AG10803 (cell line): ENCODE data around the gene RBMS3.
"Not testable (repeated sequence)": the region's sequence is repeated elsewhere in the genome, so short reads cannot be mapped to it uniquely, and the experiment has no call there.

Experiments used
- DNase-seq: peaks from one replicate; pipeline ENCODE4 v3.0.0; 2010; ENCODE audit warnings: low read depth
- H3K4me3 ChIP-seq: 2 replicates; pipeline ENCODE4 v1.5.1; 2011; ENCODE audit warnings: mild to moderate bottlenecking, low read length, control low read depth
- CTCF ChIP-seq: conservative IDR thresholded peaks from 2 replicates; pipeline ENCODE4 v1.5.1; 2011; ENCODE audit warnings: mild to moderate bottlenecking, low read length, control low read depth, inconsistent platforms

RBMS3 gene

GRCh38 chr3:29804044-29804443 is 523.2 kb downstream of the RBMS3 start:
- DNase-seq = no peak
- no peak overlapping the region for H3K4me3 ChIP-seq
- TF ChIP-seq CTCF = no peak

- no peak overlapping the region for H3K4me3 ChIP-seq
- no peak for TF ChIP-seq CTCF
- peak; percentile 36 for DNase-seq
Measured at GRCh38 chr3:29805757-29806156, 524.9 kb downstream of the RBMS3 start.

- peak; percentile 39 for DNase-seq
Measured at GRCh38 chr3:29808324-29808723, 527.5 kb downstream of the RBMS3 start.

GRCh38 chr3:29822071-29822470 is 541.2 kb downstream of the RBMS3 start:
- H3K4me3 ChIP-seq = no peak overlapping the region
- no peak for TF ChIP-seq CTCF
- peak; percentile 85 for DNase-seq

More at GRCh38 chr3:29808324-29808723, 527.5 kb downstream of the RBMS3 start:
- H3K4me3 ChIP-seq = not testable (repeated sequence)

- H3K4me3 ChIP-seq = no peak overlapping the region
- DNase-seq = no peak
- no peak for TF ChIP-seq CTCF
Measured at GRCh38 chr3:29823233-29823632, 542.4 kb downstream of the RBMS3 start.

GRCh38 chr3:29826712-29827111 is 545.8 kb downstream of the RBMS3 start:
- TF ChIP-seq CTCF = no peak
- DNase-seq = no peak
- H3K4me3 ChIP-seq = no peak overlapping the region

- no peak overlapping the region for H3K4me3 ChIP-seq
- DNase-seq = peak; percentile 32
- TF ChIP-seq CTCF = no peak
Measured at GRCh38 chr3:29827756-29828155, 546.9 kb downstream of the RBMS3 start.

GRCh38 chr3:29829340-29829739 is 548.5 kb downstream of the RBMS3 start:
- no peak for DNase-seq
- no peak overlapping the region for H3K4me3 ChIP-seq
- TF ChIP-seq CTCF = no peak
